HG03095 (cell line): ENCODE measurements around the gene MED15.

Experiments
- ATAC-seq: cut with Tn5 transposase; IDR thresholded peaks from one replicate; pipeline ENCODE4 v1.9.1; 2021; ENCODE audit warnings: moderate library complexity; ENCODE audit not compliant: unreplicated experiment

Gene MED15

GRCh38 chr22:20550851-20551744 lies 43.7 kb downstream of the MED15 start:
- ATAC-seq: no peak

- no peak for ATAC-seq
Measured at GRCh38 chr22:20551805-20552442, 44.5 kb downstream of the MED15 start.

GRCh38 chr22:20552443-20553401 lies 45.3 kb downstream of the MED15 start:
- no peak for ATAC-seq

GRCh38 chr22:20553947-20554741 lies 46.7 kb downstream of the MED15 start:
- no peak for ATAC-seq

GRCh38 chr22:20554824-20555223 lies 47.4 kb downstream of the MED15 start:
- no peak for ATAC-seq

GRCh38 chr22:20558534-20558933 lies 51.1 kb downstream of the MED15 start:
- no peak for ATAC-seq

GRCh38 chr22:20559174-20559760 lies 51.9 kb downstream of the MED15 start:
- ATAC-seq: no peak

GRCh38 chr22:20560716-20561115 lies 53.3 kb downstream of the MED15 start:
- no peak for ATAC-seq

GRCh38 chr22:20561882-20562281 lies 54.5 kb downstream of the MED15 start:
- ATAC-seq: no peak

GRCh38 chr22:20562607-20563465 lies 55.4 kb downstream of the MED15 start:
- ATAC-seq: no peak

- ATAC-seq: no peak
Measured at GRCh38 chr22:20563466-20563906, 56.1 kb downstream of the MED15 start.

GRCh38 chr22:20563941-20564371 lies 56.5 kb downstream of the MED15 start:
- no peak for ATAC-seq

- ATAC-seq: no peak
Measured at GRCh38 chr22:20565079-20565734, 57.8 kb downstream of the MED15 start.

- no peak for ATAC-seq
Measured at GRCh38 chr22:20565761-20566160, 58.4 kb downstream of the MED15 start.

- ATAC-seq: no peak
Measured at GRCh38 chr22:20566420-20567260, 59.2 kb downstream of the MED15 start.

- no peak for ATAC-seq
Measured at GRCh38 chr22:20567371-20567847, 60.0 kb downstream of the MED15 start.

- no peak for ATAC-seq
Measured at GRCh38 chr22:20567993-20568417, 60.6 kb downstream of the MED15 start.
